GM19452 (cell line): ENCODE measurements around the gene CDK16.
A peak's percentile ranks its signal among the peaks of the same experiment; 100 is the strongest.

Source experiments
- ATAC-seq: cut with Tn5 transposase; IDR thresholded peaks from one replicate; pipeline ENCODE4 v1.9.1; 2021; ENCODE audit not compliant: unreplicated experiment

Gene CDK16

GRCh38 chrX:47206316-47206715 lies 12.2 kb upstream of the CDK16 start:
- no peak for ATAC-seq

GRCh38 chrX:47208108-47208507 lies 10.4 kb upstream of the CDK16 start:
- no peak for ATAC-seq

GRCh38 chrX:47209508-47210238 lies 8.8 kb upstream of the CDK16 start:
- ATAC-seq = no peak

GRCh38 chrX:47210661-47211425 lies 7.6 kb upstream of the CDK16 start:
- ATAC-seq = no peak

GRCh38 chrX:47212381-47213293 lies 5.8 kb upstream of the CDK16 start:
- no peak for ATAC-seq

- no peak for ATAC-seq
These were observed 3.9 kb upstream of the CDK16 start for GRCh38 chrX:47214435-47215077.

GRCh38 chrX:47215291-47215900 lies 3.1 kb upstream of the CDK16 start:
- no peak for ATAC-seq

- ATAC-seq = no peak
These were observed 2.0 kb upstream of the CDK16 start for GRCh38 chrX:47216393-47216925.

- ATAC-seq = no peak
These were observed 1.2 kb upstream of the CDK16 start for GRCh38 chrX:47217121-47217851.

- ATAC-seq = peak; percentile 84
These were observed 615 bp upstream of the CDK16 start for GRCh38 chrX:47217852-47218279.

- ATAC-seq = no peak
These were observed 687 bp downstream of the CDK16 start for GRCh38 chrX:47218920-47219815.

GRCh38 chrX:47221756-47222155 lies 3.3 kb downstream of the CDK16 start:
- no peak for ATAC-seq

GRCh38 chrX:47222751-47223350 lies 4.4 kb downstream of the CDK16 start:
- no peak for ATAC-seq

GRCh38 chrX:47223476-47224250 lies 5.2 kb downstream of the CDK16 start:
- ATAC-seq = no peak

GRCh38 chrX:47224266-47224895 lies 5.9 kb downstream of the CDK16 start:
- ATAC-seq = no peak

- ATAC-seq = no peak
These were observed 6.4 kb downstream of the CDK16 start for GRCh38 chrX:47224896-47225290.

- ATAC-seq = no peak
These were observed 7.6 kb downstream of the CDK16 start for GRCh38 chrX:47226071-47226470.
